ENCODE data around the gene HECTD1.

The HECTD1 gene

DNA sequence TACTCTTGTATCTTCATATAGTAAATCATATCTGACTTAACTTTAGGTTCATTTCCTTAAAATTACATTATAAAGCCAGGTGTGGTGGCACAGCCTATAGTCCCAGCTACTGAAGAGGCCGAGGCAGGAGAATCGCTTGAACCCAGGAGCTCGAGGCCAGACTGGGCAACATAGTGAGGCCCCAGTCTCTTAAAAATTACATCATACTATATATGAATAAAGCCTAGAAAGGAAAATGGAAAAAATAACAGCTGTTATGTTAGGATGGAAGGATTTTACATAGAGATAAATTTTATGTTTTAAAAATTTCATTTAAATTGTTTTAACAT is 4.2 kb downstream of the HECTD1 start:
- H2BK12ac ChIP-seq (ENCODE audit: low read length) = no peak overlapping the region
- WGBS, 2 donors (ENCODE audit: extremely low coverage in 2 of 2, insufficient read length in 2 of 2, insufficient replicate concordance in 1 of 2) = no CpG with 5 or more reads among the region's 3 CpGs

DNA sequence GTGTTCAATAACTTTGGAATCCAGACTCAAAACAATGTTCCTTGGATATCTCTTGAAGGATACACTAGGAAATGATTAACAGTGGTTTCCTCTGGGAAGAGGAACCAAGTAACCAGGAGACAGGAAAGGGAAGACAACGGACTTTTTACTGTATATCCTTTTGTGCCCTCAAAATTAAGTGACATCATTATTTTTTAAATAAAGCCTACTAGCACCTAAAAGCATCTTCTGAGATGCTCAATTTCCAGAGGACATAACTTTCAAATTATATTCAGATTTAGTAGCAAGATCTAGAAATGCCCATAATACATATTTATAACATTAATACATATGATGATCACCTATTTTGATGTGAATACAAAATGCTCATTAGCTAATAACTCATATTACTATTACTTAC is 6.5 kb downstream of the HECTD1 start:
- H2BK15ac ChIP-seq (ENCODE audit: low read length) = no peak overlapping the region
- no peak overlapping the region for H2BK120ac ChIP-seq (ENCODE audit: low read depth, low read length)
- H4K91ac ChIP-seq (ENCODE audit: low read depth, low read length, poor library complexity) = no peak overlapping the region
- H2AK5ac ChIP-seq (ENCODE audit: low read depth, low read length) = no peak overlapping the region
- no peaks in the 10 kb centered on the region for H3K79me1 ChIP-seq (ENCODE audit: low read depth, low read length)
- H3K4me2 ChIP-seq (ENCODE audit: insufficient read depth, low read length, poor library complexity, severe bottlenecking) = no peak overlapping the region
- H3K36me3 ChIP-seq (replicated peaks in 1 of 2; ENCODE audit: control insufficient read depth in 2 of 2, insufficient read depth in 2 of 2, low read length in 2 of 2) = peaks cover 2 to 83% of the 10 kb centered on the region in 2 donors
- no peak overlapping the region for H4K8ac ChIP-seq (ENCODE audit: low read depth, low read length)
- peaks cover 2 to 6% of the 10 kb centered on the region in 2 donors for H3K4me1 ChIP-seq (ENCODE audit: control insufficient read depth in 2 of 2, insufficient read depth in 1 of 2, low read depth in 1 of 2, low read length in 2 of 2)
- H3K23ac ChIP-seq (ENCODE audit: low read depth, low read length, poor library complexity) = no peak overlapping the region
- H3K14ac ChIP-seq (ENCODE audit: low read length) = no peak overlapping the region
- WGBS, 2 donors (ENCODE audit: extremely low coverage in 2 of 2, insufficient read length in 2 of 2, insufficient replicate concordance in 1 of 2) = no CpG with 5 or more reads among the region's 1 CpG
- no peak for DNase-seq (ENCODE audit: low spot score)
- peaks cover 0 to 2% of the 10 kb centered on the region in 2 donors for H3K9me3 ChIP-seq (replicated peaks in 1 of 2; ENCODE audit: control insufficient read depth in 2 of 2, insufficient read depth in 1 of 2, low read depth in 1 of 2, low read length in 2 of 2)
- no peak overlapping the region for H3K27ac ChIP-seq (replicated peaks; ENCODE audit: low read length)
- no peaks in the 10 kb centered on the region for H3K27me3 ChIP-seq (ENCODE audit: control insufficient read depth in 3 of 3, insufficient read depth in 3 of 3, low read depth in 1 of 3, low read length in 3 of 3)
- H2BK12ac ChIP-seq (ENCODE audit: low read length) = no peak overlapping the region
- no peak overlapping the region for H3K18ac ChIP-seq (ENCODE audit: low read length)
- no peak overlapping the region for H2BK5ac ChIP-seq (ENCODE audit: low read length)
- H3K4ac ChIP-seq (ENCODE audit: low read length) = no peak overlapping the region
- no peak overlapping the region for H2AFZ ChIP-seq (ENCODE audit: low read length)
- no peak overlapping the region for H3K9ac ChIP-seq (ENCODE audit: low read depth, low read length, poor library complexity)
- H3K4me3 ChIP-seq (ENCODE audit: low read length in 2 of 2) = no peak overlapping the region

More for the DNA sequence above, 4.2 kb downstream of the HECTD1 start:
- Histone ChIP-seq H3K9ac (ENCODE audit: low read depth, low read length, poor library complexity) (no peak overlapping the region), H3K27ac (replicated peaks; ENCODE audit: low read length) (no peak overlapping the region), H3K4me2 (ENCODE audit: insufficient read depth, low read length, poor library complexity, severe bottlenecking) (no peak overlapping the region), H3K4me3 (ENCODE audit: low read length in 2 of 2) (no peak overlapping the region), H2BK5ac (ENCODE audit: low read length) (no peak overlapping the region), H2AFZ (ENCODE audit: low read length) (no peak overlapping the region), H3K36me3 (replicated peaks in 1 of 2; ENCODE audit: control insufficient read depth in 2 of 2, insufficient read depth in 2 of 2, low read length in 2 of 2) (peaks cover 0 to 71% of the 10 kb centered on the region in 2 donors), H3K4me1 (ENCODE audit: control insufficient read depth in 2 of 2, insufficient read depth in 1 of 2, low read depth in 1 of 2, low read length in 2 of 2) (peaks cover 2 to 6% of the 10 kb centered on the region in 2 donors), H3K79me1 (ENCODE audit: low read depth, low read length) (no peaks in the 10 kb centered on the region), H3K23ac (ENCODE audit: low read depth, low read length, poor library complexity) (no peak overlapping the region), H3K27me3 (ENCODE audit: control insufficient read depth in 3 of 3, insufficient read depth in 3 of 3, low read depth in 1 of 3, low read length in 3 of 3) (no peaks in the 10 kb centered on the region), H3K4ac (ENCODE audit: low read length) (no peak overlapping the region), H3K14ac (ENCODE audit: low read length) (no peak overlapping the region), H3K18ac (ENCODE audit: low read length) (no peak overlapping the region), H4K8ac (ENCODE audit: low read depth, low read length) (no peak overlapping the region), H4K91ac (ENCODE audit: low read depth, low read length, poor library complexity) (no peak overlapping the region), H2AK5ac (ENCODE audit: low read depth, low read length) (no peak overlapping the region), H2BK15ac (ENCODE audit: low read length) (no peak overlapping the region), H2BK120ac (ENCODE audit: low read depth, low read length) (no peak overlapping the region), H3K9me3 (replicated peaks in 1 of 2; ENCODE audit: control insufficient read depth in 2 of 2, insufficient read depth in 1 of 2, low read depth in 1 of 2, low read length in 2 of 2) (peaks cover 0 to 2% of the 10 kb centered on the region in 2 donors)
- DNase-seq (ENCODE audit: low spot score) = no peak

DNA sequence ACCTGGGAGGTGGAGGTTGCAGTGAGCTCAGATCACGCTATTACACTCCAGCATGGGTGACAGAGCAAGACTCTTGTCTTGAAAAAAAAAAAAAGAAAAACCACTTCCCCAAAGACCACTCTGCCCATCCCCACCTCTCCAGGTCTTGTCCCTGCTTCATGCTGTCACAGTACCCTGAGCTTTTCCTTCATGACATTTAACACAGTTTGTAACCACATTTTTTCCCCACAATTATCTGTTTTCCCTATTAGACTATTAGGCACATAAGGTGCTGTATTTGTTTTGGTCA is 6.9 kb downstream of the HECTD1 start:
- Histone ChIP-seq H3K14ac (ENCODE audit: low read length) (no peak overlapping the region), H3K79me1 (ENCODE audit: low read depth, low read length) (no peaks in the 10 kb centered on the region), H2BK120ac (ENCODE audit: low read depth, low read length) (no peak overlapping the region), H3K18ac (ENCODE audit: low read length) (no peak overlapping the region), H3K4me1 (ENCODE audit: control insufficient read depth in 2 of 2, insufficient read depth in 1 of 2, low read depth in 1 of 2, low read length in 2 of 2) (peaks cover 2 to 5% of the 10 kb centered on the region in 2 donors), H3K4ac (ENCODE audit: low read length) (no peak overlapping the region), H4K91ac (ENCODE audit: low read depth, low read length, poor library complexity) (no peak overlapping the region), H2AFZ (ENCODE audit: low read length) (no peak overlapping the region), H3K23ac (ENCODE audit: low read depth, low read length, poor library complexity) (no peak overlapping the region), H3K4me2 (ENCODE audit: insufficient read depth, low read length, poor library complexity, severe bottlenecking) (no peak overlapping the region), H3K27ac (replicated peaks; ENCODE audit: low read length) (no peak overlapping the region), H2BK15ac (ENCODE audit: low read length) (no peak overlapping the region), H3K36me3 (replicated peaks in 1 of 2; ENCODE audit: control insufficient read depth in 2 of 2, insufficient read depth in 2 of 2, low read length in 2 of 2) (peaks cover 2 to 87% of the 10 kb centered on the region in 2 donors), H2BK12ac (ENCODE audit: low read length) (no peak overlapping the region), H3K4me3 (ENCODE audit: low read length in 2 of 2) (no peak overlapping the region), H3K9me3 (replicated peaks in 1 of 2; ENCODE audit: control insufficient read depth in 2 of 2, insufficient read depth in 1 of 2, low read depth in 1 of 2, low read length in 2 of 2) (peaks cover 0 to 2% of the 10 kb centered on the region in 2 donors), H3K27me3 (ENCODE audit: control insufficient read depth in 3 of 3, insufficient read depth in 3 of 3, low read depth in 1 of 3, low read length in 3 of 3) (no peaks in the 10 kb centered on the region), H2AK5ac (ENCODE audit: low read depth, low read length) (no peak overlapping the region), H4K8ac (ENCODE audit: low read depth, low read length) (no peak overlapping the region), H2BK5ac (ENCODE audit: low read length) (no peak overlapping the region), H3K9ac (ENCODE audit: low read depth, low read length, poor library complexity) (no peak overlapping the region)
- no peak for DNase-seq (ENCODE audit: low spot score)
- WGBS, 2 donors (ENCODE audit: extremely low coverage in 2 of 2, insufficient read length in 2 of 2, insufficient replicate concordance in 1 of 2) = no CpG with 5 or more reads among the region's 1 CpG

DNA sequence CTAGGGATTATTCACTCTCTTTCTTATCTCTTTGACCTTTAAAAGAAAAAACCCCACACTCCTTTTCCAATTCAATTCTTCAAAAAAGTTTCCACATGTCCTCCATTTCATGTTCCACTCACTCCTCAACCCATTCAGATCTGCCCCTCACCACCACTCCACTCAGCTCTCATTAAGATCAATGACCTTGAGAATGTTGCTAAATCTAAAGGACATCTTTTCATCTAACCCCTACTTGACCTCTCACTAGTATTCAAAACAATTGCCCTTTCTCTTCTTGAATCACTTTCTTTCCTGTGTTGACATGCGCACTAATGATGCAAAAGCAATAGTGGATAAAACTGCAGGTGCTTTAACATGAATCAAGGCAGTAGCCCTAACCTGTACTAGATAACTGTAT is 9.9 kb downstream of the HECTD1 start:
- H3K36me3 ChIP-seq (replicated peaks in 1 of 2; ENCODE audit: control insufficient read depth in 2 of 2, insufficient read depth in 2 of 2, low read length in 2 of 2) = peaks cover 2 to 87% of the 10 kb centered on the region in 2 donors
- no peak overlapping the region for H4K8ac ChIP-seq (ENCODE audit: low read depth, low read length)
- DNase-seq (ENCODE audit: low spot score) = no peak
- no peak overlapping the region for H3K18ac ChIP-seq (ENCODE audit: low read length)
- H3K4ac ChIP-seq (ENCODE audit: low read length) = no peak overlapping the region
- H3K14ac ChIP-seq (ENCODE audit: low read length) = no peak overlapping the region
- H3K4me2 ChIP-seq (ENCODE audit: insufficient read depth, low read length, poor library complexity, severe bottlenecking) = no peak overlapping the region
- H2BK12ac ChIP-seq (ENCODE audit: low read length) = no peak overlapping the region
- no peak overlapping the region for H2AK5ac ChIP-seq (ENCODE audit: low read depth, low read length)
- no CpG with 5 or more reads among the region's 1 CpG for WGBS, 2 donors (ENCODE audit: extremely low coverage in 2 of 2, insufficient read length in 2 of 2, insufficient replicate concordance in 1 of 2)
- H3K27me3 ChIP-seq (ENCODE audit: control insufficient read depth in 3 of 3, insufficient read depth in 3 of 3, low read depth in 1 of 3, low read length in 3 of 3) = no peaks in the 10 kb centered on the region
- H3K4me1 ChIP-seq (ENCODE audit: control insufficient read depth in 2 of 2, insufficient read depth in 1 of 2, low read depth in 1 of 2, low read length in 2 of 2) = peaks cover 0 to 1% of the 10 kb centered on the region in 2 donors
- H2BK5ac ChIP-seq (ENCODE audit: low read length) = no peak overlapping the region
- H3K9me3 ChIP-seq (replicated peaks in 1 of 2; ENCODE audit: control insufficient read depth in 2 of 2, insufficient read depth in 1 of 2, low read depth in 1 of 2, low read length in 2 of 2) = no peaks in the 10 kb centered on the region
- H2BK120ac ChIP-seq (ENCODE audit: low read depth, low read length) = no peak overlapping the region
- no peak overlapping the region for H3K4me3 ChIP-seq (ENCODE audit: low read length in 2 of 2)
- no peak overlapping the region for H4K91ac ChIP-seq (ENCODE audit: low read depth, low read length, poor library complexity)
- H3K79me1 ChIP-seq (ENCODE audit: low read depth, low read length) = no peaks in the 10 kb centered on the region
- no peak overlapping the region for H2BK15ac ChIP-seq (ENCODE audit: low read length)
- no peak overlapping the region for H3K27ac ChIP-seq (replicated peaks; ENCODE audit: low read length)
- no peak overlapping the region for H2AFZ ChIP-seq (ENCODE audit: low read length)
- H3K23ac ChIP-seq (ENCODE audit: low read depth, low read length, poor library complexity) = no peak overlapping the region
- H3K9ac ChIP-seq (ENCODE audit: low read depth, low read length, poor library complexity) = no peak overlapping the region
